GM18858 (cell line): ENCODE data around the gene DPYD.

Experiments
- ATAC-seq: cut with Tn5 transposase; IDR thresholded peaks from one replicate; pipeline ENCODE4 v1.9.1; 2021; ENCODE audit not compliant: unreplicated experiment

Gene DPYD

DNA sequence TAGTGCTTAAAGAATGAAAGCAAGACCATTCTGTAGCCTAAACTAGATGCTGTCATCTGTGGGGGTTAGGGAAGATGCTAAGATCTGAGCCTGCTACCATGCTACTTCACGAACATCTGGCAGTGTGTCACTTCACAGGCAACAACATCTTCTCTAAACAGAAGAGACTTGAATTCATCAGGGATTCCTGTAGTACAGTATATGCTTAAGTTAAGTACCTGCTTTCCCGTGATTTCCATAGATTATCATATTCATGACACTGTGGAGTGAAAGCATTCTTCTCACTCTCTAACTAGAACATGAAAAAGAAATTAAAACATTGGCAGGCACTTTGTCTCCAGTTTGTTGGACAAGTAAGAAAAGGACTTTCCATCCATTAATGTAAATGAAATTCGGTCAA lies 808.4 kb downstream of the DPYD start:
- ATAC-seq: no peak

DNA sequence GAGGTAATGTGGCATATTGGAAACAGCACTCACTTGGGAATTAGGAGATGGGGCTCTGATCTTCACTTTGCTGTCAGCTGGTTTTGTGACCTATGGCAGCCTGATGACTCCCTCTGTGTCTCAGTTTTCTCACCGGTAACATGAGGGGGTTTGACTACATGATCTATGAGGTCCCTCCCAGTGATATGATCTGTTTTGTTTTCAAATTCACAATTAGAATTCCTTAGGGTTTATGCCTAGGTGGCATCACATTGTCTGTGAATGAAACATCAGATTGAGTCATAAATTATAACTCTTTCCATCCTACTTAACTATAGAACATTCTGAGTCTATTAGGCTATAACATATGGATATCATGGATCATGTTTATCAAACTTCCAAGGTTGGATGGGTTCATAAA lies 812.7 kb downstream of the DPYD start:
- no peak for ATAC-seq

DNA sequence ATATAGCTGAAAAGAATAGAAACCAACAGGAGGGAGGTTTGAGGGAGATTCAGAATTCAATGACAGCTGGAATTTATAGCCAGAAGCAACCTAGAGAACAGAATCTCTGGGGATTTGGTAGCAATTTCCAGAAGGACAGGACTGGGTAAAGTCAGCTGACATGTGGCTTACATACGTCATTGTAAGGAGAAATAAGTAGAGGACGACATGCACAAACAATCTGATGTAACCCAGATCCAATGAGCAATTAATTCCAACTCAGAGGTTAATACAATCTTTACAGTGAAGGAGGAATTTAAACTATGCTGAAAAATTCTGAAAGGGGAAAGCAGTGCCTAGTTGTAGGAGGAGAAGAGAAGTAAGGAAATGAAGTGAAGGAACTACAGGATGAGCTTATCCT lies 815.3 kb downstream of the DPYD start:
- ATAC-seq: no peak

- no peak for ATAC-seq
Measured at GRCh38 chr1:97101509-97101908, 819.3 kb downstream of the DPYD start.

GRCh38 chr1:97097404-97097925 lies 823.4 kb downstream of the DPYD start:
- ATAC-seq: no peak

GRCh38 chr1:97095764-97096163 lies 825.1 kb downstream of the DPYD start:
- ATAC-seq: no peak

GRCh38 chr1:97094247-97094972 lies 826.4 kb downstream of the DPYD start:
- ATAC-seq: no peak

DNA sequence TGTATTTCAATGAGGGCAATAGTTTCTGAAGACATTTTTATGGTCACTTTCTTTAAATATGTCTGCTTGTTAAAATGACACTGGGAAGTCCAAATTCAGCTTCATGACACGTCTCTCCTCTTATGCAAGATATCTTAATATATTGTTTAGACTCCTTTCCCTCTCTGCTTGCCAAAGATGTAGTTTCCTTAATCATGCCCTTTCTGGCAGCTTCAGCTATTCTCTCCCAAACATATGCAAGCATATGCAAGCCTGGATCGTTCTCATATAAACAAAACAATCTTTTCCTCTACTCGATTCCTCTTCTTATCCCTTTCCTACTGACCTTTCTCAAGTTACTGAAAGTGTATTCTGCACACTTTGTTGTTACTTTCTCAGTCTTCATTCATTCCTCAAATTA lies 827.1 kb downstream of the DPYD start:
- no peak for ATAC-seq

- no peak for ATAC-seq
Measured at GRCh38 chr1:97092824-97093223, 828.0 kb downstream of the DPYD start.

- ATAC-seq: no peak
Measured at GRCh38 chr1:97091679-97092078, 829.2 kb downstream of the DPYD start.

DNA sequence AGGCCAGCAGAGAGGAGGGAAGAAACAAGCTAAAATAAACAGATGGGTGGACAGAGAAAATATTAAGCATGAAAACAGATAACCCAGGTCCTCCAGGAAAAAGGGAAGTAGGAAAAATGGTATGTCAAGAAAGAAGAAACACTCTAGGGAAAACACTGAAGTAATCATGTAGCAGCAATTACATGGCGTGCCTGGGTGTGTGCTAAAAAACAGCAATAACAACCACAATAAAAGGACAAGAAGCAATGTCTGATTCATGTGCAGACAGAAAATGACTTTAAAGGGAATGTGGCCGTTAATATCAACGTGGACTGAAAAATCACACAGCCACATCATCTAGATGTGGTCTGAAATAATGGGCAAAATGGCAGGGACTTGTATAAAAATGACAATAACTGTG lies 829.6 kb downstream of the DPYD start:
- no peak for ATAC-seq

- ATAC-seq: no peak
Measured at GRCh38 chr1:97090725-97091124, 830.1 kb downstream of the DPYD start.

DNA sequence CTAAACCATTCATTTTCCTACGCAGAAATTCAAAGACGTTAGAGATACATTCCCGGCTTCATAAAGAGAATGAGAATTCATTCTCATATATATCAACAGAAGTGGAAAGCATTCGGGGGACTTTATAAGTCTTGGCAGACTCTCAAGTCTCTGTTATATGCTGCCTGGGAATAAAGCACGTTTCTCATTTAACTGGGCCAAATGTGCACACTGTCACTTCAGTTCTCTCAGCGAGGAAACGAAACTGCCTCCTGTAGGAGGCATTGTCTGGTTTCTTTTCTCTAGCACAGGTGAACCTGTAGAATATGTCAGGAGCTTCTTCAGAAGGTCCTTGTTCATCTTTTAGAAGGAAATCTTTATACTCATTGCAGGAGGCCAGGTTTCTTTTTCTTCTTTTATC lies 831.7 kb downstream of the DPYD start:
- ATAC-seq: no peak

GRCh38 chr1:97088391-97088790 lies 832.4 kb downstream of the DPYD start:
- no peak for ATAC-seq

GRCh38 chr1:97084546-97084945 lies 836.3 kb downstream of the DPYD start:
- no peak for ATAC-seq

DNA sequence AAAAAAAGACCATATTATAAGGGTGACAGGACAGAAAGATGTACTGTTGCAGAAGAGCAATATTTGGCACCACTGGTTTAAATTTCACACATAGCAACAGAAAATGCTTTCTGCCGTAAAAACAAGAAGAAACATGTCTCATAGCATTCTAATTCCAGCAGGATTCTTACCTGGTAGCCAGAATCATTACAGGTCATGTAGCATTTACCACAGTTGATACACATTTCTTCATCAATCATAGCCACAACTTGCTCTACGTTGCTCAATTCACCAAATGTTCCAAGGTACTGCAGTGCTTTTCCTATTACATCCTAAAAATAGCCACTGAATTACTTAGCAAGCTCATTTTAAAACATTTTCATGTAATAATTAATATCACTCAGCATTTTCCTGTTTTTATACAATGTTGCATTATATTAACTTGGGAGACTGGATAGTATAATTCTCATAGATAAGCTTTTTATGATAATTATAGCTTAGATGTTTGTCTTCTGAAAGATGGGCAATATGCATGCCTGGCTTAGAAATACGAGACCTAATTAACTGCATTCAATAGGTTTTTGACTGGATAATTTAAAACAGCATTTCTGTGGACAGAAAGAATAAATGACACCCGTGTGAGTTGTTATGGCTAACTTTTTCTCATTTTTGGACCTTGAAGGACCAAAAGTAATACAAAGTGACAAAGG lies 838.5 kb downstream of the DPYD start:
- no peak for ATAC-seq

DNA sequence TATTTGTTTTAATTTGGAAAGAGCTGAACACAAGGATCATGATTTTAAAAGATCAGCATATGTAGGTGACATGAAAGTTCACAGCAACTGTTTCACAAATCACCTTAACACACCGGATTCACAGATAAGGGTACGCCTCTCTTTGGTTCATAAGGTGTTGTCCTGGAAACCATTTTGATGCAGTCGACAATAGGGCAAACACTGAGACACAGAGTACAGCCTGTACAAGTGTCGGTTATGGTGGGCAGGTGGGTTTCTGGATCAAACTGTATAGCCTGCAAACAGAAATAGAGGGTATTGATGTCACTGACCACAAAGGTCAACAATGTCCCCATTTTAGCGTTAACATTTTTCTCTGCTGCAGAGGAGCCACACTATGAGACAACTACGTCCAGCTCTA lies 842.0 kb downstream of the DPYD start:
- ATAC-seq: no peak

DNA sequence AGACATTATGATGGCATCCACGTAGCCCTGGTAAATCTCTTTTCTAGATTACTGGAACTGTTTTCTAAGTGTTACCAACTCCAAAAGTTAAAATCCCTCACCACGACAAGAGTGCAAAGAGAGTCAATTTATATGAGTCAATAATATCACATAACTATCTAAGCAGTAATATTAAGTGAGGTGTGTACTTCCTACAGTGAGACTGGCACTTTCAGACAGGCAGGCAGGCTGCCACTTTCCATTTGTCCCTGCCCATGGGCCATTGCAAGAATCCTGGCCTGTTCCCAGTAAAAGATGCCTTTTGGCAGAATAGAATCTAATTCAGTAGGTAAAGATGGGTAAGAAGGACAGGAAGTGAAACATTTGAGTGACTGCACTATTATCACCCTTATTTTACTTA lies 843.6 kb downstream of the DPYD start:
- ATAC-seq: no peak

DNA sequence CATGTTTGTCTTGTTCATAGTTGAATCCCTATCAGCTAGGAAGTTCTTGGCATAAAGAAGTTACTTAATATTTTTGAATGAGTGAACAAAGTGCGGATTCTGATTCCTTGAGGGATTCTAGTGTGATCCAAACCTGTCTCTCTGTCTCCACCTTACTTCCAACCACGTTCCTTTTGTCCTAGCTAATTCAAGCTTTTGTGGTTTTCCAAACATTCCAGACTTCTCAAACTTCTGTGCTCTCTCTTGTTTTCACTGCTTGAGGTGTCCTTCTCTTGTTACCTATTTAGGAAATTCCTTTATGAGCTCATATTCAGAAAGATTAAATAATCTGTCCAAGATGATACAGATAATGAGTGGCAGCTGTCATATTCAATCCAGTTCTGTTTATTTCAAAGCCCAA lies 846.1 kb downstream of the DPYD start:
- no peak for ATAC-seq

DNA sequence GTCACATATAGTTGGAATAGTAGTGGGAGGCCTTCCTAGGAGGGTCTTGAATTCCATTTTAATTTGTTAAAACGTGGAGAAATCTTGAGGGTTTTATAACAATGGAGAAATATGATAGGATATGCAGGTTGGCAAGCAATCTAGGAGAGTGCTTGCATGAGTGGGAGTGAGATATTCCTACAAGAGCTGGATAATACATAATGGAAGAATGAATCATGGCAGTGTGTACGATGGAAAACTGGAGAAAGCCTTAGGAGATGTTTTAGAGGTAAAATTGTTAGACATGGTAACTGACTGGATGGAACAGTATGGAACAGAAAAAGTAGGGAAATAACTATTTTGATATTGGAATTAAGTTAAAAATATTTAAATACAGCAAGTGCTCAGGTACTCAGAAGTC lies 846.9 kb downstream of the DPYD start:
- no peak for ATAC-seq

DNA sequence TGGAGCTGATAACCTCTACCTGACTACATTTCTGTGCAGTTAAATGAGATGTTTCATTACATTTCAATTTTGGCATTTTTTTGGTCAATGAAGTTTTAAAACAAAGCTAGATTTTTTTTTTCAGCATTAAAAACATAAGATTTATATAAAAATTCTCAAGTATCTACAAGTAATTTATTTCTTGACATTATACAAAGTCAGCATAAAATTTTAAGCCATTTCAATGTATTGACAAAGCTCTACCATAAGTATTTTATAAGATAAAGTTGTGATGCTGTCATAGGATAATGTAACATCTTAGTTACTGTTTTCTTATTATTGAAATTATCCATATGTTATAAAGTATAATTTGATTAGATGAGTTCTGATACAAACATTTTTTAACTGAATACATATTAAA lies 847.7 kb downstream of the DPYD start:
- ATAC-seq: no peak

GRCh38 chr1:97071173-97071572 lies 849.7 kb downstream of the DPYD start:
- no peak for ATAC-seq

DNA sequence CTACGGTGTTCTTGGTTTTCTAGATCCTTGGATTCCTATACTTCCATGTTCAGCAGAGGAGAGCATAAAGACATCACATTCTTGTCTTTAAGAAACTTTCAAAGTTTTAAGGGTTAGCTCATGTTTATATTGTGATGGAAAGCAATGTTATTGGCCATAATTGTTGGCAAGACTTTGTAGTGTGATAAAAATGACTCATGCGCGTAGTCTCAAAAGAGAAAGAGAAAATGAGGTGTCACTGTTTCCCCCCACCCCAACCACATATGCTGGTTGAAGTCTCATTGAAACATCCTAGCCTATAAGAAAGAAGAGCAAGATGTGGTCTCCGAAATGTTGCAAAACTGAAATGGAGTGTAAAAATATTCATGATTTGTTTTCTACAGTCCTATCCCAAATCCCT lies 850.5 kb downstream of the DPYD start:
- ATAC-seq: no peak
